GM04504 (cell line): ENCODE data around the gene JAKMIP2.

Experiments
- DNase-seq: peaks from one replicate; pipeline ENCODE4 v3.0.0-alpha.2; 2012; ENCODE audit warnings: low read depth

Gene JAKMIP2

DNA sequence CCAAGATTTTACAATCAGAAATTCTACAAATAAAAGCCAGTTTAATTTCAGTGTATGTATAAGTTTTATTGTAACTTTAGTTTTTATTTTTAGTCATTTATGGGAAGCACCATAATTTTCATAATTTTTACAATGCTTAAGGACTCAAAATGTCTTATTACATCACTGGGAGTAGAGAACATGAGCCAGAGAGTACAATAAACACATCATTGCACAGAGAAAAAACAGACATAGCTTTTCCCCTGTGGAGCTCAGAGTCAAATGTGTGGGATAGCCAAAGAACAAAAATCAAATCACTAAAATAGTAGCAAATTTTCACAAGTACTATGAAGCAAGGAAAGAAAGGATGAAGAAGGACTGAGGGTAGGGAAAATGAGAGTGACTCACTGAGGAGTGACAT is 5.5 kb upstream of the JAKMIP2 start:
- no peak for DNase-seq

DNA sequence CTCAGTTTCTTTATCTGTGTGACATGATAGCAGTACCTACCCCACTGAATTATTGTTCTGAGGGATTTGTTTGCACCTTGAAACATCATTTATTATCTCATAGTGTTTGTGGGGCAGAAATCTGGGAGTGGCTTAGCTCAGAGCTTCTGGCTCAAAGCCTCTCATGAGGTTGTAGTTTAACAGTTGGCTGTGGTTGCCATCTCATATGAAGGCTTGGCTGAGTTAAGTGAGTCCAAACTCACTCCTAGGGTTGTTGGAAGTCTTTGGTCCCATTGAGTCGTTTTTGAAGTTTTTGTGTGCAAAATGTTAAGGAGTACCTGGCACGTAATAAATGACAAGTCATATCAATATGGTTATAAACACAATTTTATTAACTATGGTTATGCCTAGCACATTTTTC is 3.6 kb upstream of the JAKMIP2 start:
- DNase-seq: no peak

DNA sequence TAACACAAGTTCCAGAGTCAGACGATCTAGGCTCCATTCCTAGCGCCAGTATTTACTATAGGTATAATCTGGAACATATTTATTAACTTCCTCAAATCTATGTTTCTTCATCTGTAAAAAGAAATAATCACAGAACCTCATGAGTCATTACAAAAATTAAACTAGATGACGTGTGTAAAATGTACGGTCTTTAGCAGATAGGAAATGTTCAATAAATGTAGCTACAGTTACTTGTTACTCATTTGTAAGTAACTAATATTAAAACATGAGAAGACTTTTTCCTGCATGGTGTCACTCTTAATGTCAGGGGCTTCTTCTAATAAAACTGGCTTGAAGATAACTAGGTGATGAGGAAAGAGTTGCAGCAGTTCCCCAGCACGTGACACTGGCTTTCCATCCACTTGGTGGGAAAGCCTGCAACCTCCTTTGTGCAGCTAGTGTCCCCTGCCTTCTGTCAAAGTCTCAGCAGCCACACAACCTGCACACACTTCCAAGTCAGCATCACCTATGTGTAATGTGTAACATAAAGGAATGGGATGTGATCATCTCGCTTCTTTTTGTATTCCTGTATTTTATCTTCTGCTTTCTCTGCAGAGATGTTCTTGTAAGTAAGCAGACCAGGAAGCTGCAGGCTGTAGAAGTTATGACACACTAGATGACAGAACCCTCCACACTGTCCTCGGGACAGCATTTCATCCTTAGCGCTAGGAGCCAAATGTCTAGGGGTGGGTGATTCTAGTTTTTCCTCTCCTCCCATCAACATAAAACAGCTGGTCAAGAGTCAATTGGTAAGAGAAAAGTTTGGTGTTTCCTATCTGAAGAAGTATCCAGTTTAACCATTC is 1.8 kb upstream of the JAKMIP2 start:
- no peak for DNase-seq

DNA sequence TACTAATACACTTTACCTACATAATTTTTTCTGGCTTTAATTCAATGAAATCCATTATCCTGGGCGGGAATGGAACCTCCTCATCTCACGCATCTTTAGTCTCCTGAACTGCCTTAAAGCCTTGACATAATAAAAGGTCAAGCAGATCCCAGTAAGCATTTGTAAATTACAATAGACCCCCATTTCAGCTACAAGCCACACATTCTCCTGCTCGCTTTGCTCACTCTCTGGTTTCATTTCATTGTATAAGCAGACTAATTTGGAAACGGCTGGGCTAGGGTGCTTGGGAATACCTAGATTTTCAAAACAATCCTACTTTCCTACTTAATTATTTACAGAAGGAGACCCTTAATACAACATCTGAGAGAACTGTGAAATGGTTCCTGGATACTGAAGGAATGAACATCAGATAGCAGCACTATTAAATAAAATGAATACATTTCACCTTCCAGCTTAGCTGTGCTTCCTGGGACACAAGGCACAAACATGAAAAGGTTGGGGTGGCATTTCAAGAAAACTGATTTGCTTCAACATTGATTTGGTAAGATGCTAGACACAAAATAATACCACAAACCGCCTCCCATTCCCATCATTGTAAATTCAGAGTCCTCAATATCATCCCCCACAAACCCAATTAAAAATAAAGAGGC is 1.5 kb downstream of the JAKMIP2 start:
- no peak for DNase-seq

DNA sequence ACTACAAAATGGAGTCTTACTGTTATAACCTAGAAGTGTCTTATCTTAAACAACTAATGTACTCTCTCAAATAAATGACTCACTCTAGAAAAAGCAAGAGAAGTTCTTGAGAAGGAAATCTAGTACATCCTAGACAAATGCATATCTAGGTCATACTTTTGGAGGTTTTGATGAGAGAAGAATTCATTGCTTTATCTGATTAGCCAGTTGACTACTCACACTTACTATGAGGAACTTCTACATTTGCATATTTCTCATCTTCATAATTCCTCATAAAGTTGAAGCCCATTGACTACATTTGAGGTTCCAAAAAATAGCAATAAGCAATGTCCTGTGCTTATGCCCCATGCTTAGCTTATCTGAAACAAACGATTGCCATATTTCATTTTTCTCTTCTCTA is 2.8 kb downstream of the JAKMIP2 start:
- no peak for DNase-seq

DNA sequence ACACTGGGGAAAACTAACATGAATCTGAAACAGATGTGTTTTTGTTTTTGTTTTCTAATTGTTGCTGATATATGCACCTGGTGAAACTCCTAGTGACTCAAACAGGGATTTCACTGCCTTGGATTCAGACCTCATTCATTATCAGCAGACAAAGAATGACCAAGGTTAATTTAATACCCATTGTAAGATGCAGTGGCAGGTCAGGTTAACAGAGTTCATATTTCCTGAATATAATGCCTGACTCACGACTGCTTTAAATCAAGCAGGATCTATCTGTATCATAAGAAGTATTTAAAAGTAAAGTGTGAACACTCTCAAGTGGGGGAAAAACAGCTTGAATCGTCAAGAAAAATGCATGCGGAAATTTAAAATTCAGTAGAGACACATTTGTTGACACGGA is 5.5 kb downstream of the JAKMIP2 start:
- DNase-seq: no peak

DNA sequence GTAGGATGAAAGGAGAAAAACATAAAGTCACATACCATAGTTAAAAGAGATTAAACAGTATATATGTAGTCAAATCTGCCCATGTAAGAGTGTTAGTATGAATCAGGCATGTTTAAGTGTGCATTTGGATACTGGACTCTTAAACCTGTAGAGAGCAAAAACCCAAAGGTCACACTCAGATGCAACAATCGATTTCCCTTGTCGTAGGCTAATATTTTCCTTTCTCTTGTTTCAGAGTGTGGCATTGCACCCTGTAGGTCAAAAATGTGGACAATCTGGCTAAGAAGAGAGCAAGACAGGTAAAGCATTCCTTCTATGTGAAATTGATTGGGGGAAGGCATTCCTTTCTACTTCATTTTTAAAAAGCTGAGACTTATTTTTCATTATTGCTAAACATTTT is 8.9 kb downstream of the JAKMIP2 start:
- no peak for DNase-seq

DNA sequence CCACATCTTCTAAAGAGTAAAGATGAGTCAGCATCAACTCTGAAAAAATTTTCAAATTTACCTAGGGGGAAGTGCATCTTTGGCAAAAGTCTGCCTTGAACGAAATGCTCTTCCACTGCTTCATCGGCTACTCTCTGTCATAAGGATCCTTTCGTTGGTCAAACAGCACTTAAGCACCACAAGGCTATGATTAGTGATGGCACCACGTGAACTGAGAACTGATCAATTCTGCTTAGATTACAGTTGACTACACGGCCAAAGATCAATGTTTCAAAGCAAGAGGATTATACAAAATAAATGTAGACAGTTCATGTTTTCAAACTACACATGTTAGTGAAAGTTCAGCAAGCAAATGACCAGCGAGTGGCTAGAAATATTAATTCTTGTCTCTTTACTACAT is 9.4 kb downstream of the JAKMIP2 start:
- no peak for DNase-seq

DNA sequence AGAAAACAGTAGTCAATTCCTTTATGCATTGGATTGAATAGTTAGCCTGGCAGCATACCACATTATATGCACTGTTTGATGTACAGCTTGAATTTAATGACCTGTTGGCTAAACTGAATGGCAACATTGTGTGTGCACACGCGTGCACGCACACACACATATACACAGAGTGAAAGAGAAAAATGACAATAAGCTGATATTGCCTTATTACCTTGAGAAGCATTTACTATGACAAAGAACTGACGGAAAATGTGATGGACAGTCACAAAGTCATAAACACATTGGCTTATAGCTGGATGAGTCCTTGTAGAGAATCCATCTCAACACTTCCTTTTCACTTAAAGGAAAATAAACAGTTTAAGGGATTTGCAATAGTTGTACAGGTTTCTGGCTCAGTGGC is 15.5 kb downstream of the JAKMIP2 start:
- no peak for DNase-seq

DNA sequence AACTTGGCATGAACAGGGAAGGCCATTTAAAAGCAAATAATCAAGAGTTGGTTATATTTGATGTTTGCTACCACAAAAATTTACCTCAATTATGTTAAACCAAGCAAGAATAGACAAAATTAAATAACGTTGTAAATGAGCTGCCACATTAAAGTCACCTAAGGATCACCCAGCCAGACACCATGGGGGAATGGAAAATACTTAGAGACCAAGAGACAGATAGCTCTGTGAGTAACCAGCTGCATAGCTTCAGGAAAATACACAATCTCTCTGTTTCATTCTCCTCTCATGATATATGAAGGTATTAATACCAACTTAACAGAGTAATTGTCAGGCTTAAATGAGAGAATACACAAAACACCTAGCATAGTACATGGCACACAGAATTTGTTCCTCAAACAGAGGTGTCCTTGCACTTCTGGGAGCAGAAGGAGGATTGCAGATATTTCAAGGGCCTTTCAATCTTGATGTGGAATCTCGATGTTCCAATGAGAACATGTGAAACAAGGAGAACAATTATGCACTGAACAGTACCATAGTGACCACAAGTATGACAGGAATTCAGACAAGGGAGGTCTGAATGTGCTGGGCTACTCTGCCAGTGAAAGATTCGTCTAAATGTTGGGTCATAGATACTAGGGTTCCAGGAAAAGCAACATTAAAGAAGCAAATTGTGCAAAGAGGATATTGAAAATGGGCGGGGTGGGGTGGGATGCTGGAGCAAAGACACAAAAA is 18.6 kb downstream of the JAKMIP2 start:
- DNase-seq: no peak

DNA sequence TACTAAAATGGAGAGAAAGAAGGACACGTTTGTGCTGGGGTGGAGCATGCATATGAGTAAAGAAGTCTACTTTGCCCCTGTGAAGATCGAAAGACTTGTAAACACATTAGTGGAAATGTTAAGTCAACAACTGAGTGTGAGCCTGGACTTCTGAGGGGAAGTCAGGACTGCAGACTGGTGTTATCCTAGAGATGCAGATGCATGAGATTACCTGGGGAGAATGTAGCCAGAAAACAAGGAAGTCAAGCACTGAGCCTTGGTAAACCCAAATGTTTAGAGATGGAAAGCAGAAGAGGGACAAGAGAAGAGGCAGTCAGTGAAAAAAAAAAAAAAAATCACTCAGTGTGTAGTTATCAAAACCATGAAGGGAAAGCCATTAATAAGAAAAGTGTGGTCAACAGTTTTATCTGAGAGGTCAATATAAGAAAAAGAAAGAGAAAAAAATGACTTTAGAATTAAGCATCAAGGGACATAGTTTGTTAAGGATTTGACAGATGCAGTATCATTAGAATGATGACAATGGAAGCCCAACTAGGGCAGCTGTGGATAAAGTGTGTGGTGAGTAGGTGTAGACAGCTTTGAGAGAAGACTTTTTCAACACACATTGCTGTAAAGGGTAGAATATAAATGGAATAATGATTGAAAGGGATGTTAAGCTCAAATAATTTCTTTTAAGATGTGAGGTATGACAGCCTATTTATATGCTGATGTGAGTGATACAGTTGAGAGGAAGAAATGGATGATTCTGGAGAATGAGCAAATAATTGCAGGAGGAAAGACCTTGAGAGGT is 22.2 kb downstream of the JAKMIP2 start:
- DNase-seq: no peak

DNA sequence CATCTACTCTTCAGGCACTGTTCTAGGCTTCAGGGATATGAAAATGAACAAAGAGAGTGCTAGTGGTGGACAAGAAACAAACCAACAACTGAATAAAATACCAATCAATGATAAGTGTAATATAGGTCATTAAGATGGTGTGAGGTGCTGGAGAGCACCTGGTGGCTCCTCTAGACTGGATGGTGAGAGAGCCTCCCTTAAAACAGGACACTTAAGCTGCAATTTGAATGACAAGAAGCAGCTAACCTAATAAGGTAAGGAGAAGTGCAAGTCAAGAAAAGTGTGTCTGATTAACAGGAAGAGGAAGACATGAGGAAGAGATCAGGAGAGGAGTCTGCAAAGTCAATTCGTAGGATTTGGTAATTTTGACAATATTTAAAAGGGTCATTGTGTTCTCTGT is 23.1 kb downstream of the JAKMIP2 start:
- no peak for DNase-seq

DNA sequence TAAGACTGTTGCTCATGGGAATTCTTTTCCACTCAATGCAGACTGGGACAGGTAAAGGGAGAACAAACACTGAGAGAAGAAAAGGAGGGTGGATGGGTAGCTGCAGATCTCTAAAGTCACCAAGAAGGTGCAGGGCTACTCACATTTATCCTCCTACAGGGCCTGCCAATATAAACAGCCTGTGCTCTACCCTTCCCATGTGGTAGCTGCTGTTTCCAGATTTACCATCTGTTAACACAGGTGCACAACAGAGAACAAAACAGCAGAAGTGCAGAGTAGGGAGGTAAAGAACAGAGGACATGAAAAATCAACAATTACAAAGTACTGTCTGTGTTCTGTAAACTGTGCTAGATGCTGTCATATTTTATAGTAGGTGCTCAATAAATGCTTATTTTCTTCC is 26.0 kb downstream of the JAKMIP2 start:
- no peak for DNase-seq

DNA sequence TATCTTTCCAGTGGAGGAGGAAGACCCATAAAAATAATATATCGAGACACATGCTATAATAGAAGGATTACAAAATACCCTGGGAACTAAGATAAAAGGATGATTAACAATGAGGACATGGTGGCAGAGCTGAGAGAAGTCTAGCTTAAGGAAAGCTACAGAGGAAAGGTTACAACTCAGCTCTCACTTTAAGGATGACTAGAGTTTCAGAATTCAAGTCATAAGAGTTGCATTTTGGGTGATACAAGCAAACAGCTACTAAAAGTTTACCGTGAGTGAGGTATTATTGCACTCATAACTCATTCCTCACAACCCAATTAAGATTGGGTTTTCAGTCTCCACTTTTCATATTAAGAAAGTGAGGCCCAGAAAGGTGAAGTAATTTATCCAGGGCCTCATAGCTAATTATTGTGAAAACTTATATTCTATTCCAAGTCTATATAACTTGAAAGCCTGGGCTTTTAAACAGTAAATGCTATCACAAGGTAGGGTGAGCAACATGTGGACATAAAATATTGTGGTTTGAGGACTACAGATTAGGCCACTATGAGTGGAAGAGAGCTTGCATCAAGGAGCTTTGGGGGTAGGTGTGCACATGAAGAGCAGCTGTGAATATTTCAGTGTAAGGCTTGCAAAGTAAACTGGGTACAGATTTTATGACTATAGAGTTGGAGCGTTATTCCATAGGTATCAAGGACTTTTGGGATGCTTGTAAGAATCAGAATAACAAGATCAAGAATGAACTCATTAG is 28.0 kb downstream of the JAKMIP2 start:
- DNase-seq: no peak

DNA sequence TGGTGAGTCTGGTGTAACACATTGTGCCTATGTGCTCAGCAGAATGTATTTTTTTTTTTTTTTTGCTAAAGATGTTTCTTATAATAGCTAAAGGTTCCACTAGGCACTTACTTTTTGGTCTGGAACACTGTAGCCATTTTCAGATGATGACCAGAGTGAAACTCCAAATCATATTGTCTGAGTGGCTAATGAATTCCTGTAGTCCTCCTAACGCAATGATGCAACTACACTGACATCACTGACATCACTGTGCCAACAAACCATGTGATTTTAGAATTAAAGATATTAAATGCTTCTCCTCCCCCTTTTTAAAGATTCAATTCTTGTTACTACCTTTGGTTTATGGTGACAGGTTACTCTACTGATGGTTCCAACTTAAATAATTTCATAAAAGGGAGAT is 28.8 kb downstream of the JAKMIP2 start:
- DNase-seq: no peak

DNA sequence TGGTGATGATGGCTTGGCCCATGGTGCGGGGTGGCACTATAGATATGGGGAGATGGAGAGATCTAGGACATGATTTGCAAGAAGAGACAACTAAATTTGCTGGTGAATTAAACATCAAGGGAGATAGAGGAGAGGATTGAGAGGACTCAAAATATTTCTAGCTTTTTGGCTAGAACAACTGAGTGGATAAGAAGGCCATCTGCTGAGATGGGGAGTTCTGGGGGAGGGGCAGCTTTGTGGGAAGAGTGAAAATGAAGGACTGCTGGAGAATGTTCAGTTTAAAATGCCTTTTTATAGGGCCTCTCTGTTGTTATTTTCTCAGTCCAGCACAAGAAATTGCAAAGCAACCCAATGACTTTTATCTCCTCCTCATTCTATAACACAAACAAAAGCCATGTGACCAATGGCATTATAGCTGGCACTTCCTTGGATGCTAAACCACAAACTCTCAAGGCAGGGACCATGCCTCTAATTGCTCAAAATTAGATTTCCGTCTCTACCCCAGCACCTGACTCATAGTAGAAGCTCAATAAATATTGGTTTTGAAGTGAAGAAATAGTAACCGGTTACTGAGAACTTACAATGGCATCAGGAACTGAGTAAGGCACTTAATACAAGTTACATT is 29.8 kb downstream of the JAKMIP2 start:
- DNase-seq: no peak

DNA sequence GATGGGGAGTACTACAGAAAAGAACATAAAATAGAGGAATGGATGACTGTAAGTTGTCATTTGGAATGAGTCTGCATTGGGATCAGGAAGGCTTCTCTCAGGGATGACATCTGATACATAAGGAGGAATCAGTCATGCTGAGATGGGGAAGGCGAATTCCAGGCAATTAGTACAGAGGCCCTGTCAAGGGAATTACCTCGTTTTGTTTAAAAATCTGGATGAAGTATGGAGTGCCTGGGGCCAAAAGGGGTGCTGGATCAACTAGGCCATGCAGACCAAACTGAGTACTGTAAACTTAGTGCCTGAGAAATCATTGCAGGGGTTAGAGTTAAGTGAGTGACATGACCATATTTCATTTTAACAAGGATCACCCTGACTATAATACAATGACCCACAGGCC is 30.5 kb downstream of the JAKMIP2 start:
- no peak for DNase-seq

DNA sequence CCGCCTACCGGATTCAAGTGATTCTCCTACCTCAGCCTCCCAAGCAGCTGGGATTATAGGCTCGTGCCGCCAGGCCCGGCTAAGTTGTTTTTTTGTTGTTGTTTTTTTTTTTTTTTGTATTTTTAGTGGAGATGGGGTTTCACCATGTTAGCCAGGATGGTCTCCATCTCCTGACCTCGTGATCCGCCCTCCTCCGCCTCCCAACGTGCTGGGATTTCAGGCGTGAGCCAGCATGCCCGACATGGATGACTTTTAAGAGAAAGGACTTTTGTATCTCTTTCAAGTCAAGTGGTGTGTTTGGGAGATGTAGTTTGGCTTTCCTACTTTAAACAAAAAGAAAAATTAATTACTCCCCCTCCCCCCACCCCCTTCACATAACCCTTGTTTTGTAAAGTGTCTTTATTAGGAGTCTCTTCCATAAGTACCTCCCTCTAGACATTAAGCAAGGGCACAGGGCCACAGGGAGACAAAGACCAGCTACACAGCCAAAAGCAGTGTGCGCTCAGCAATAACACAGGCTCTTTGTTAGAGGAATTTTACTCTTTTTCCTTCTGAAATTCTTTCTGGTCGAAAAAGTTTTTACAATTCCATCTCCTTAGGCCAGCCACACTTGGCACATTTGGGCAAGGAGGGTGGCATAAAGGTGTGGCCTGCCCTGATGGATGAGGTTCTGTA is 31.2 kb downstream of the JAKMIP2 start:
- DNase-seq: no peak

DNA sequence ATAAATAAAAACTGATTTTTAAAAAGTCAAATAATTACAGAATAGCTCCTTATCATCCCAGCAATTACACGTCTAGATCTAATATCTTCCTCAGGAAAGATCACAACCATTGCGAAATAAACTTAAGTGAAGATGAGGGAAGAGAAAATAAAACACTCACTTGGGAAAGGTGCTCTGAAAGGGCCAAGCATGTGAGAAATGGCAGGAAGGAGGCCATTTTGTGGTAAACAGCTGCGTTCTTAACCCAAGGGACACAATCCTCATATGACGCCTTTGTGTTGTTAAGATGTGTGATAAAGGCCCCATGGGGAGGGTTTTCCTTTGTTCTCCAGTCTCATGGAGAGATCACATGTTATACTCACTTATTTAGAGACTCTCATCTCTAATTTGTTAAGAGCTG is 32.5 kb downstream of the JAKMIP2 start:
- no peak for DNase-seq

DNA sequence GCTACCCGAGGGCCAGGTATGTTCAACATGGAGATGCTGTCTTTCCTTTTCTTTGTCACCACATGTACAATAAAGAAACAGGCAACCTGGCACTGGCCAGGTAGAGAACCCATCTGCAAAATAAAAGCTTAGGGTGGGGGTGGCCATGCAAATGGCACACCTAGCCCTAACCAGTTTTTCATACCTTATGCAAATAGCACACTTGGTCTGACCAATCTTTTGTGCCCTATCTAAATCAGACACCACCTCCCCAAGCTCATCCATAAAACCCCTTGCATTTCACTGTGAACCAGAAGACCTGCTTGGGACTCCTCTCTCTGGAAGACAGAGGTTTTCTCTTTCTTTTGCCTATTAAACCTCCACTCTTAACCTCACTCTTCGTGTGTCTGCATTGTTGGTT is 33.9 kb downstream of the JAKMIP2 start:
- DNase-seq: no peak

DNA sequence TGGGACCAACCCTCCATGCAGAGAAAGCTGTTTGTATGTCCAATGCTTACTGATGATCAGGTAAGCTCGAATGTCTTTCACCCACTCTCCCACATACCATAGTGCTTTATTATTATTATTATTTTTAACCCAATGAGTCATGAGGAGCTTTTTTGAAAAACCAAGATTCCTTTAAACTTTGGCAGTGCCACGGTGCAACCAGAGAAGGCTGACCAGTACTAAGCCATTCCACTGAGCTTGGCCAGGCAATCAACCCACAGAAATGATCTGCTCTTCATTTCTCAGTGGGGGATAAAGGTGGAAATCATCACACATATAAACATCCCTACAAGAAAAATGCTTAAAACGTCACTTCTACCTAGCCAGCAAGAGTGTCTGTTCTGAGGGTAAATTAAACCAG is 35.5 kb downstream of the JAKMIP2 start:
- DNase-seq: no peak
